ENCODE measurements around the gene SEC61B. TPM values are rescaled to one million over a fixed set of nuclear protein-coding genes. Genes with fewer than 3 reads are reported as not detected.

The SEC61B gene
- total and polyA plus RNA-seq, 10 of the 15 experiments (the other 5 are each of a cell fraction or from before 2014, with no cell fraction given): 108 to 747 (median 301) TPM

- no peak; the same call in 1 of the 2 replicates for TF ChIP-seq POLR2AphosphoS2 (IDR thresholded peaks at IDR 0.05; ENCODE audit: low read depth, low read length)
- peak; percentile 14 for TF ChIP-seq E2F8 (IDR thresholded peaks at IDR 0.05; ENCODE audit: low read depth, partially characterized antibody)
- TF ChIP-seq, protein P1, sequence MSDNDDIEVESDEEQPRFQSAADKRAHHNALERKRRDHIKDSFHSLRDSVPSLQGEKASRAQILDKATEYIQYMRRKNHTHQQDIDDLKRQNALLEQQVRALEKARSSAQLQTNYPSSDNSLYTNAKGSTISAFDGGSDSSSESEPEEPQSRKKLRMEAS (IDR thresholded peaks at IDR 0.05; ENCODE audit: low read depth, low read length): no peak; the same call in 1 of the 2 replicates
- TF ChIP-seq NRF1 (conservative IDR thresholded peaks at IDR 0.05; ENCODE audit: low read depth, low read length): no peak
- peak; percentile 94 for TF ChIP-seq NFIC (IDR thresholded peaks at IDR 0.05; ENCODE audit: low read depth, low read length)
- TF ChIP-seq SREBF1 (IDR thresholded peaks at IDR 0.05; ENCODE audit: low read length): no peak
- TF ChIP-seq CHD4 (IDR thresholded peaks at IDR 0.05): no peak
- TF ChIP-seq RUNX3 (IDR thresholded peaks at IDR 0.05; ENCODE audit: low read length): peak; percentile 96
- TF ChIP-seq CHD2 (IDR thresholded peaks at IDR 0.05; ENCODE audit: borderline replicate concordance, low read depth, low read length): peak; percentile 75; the same call in 1 of the 2 replicates
- TF ChIP-seq HDGF (IDR thresholded peaks at IDR 0.05): no peak; the same call in none of the 2 replicates
- TF ChIP-seq RAD21 (IDR thresholded peaks at IDR 0.05; ENCODE audit: insufficient read depth, low read depth, low read length): no peak
- no peak for TF ChIP-seq IRF3 (IDR thresholded peaks at IDR 0.05)
- peak; percentile 33; the same call in 1 of the 2 replicates for TF ChIP-seq JUND (IDR thresholded peaks at IDR 0.05; ENCODE audit: low read depth, low read length)
- peak; percentile 85 for TF ChIP-seq CREB1 (IDR thresholded peaks at IDR 0.05; ENCODE audit: low read depth)
- no peak for TF ChIP-seq HSF1 (IDR thresholded peaks at IDR 0.05; ENCODE audit: low read depth, low read length)
- peak; percentile 76 for TF ChIP-seq RELA (IDR thresholded peaks at IDR 0.05; ENCODE audit: borderline replicate concordance, partially characterized antibody)
- TF ChIP-seq EP300 (IDR thresholded peaks at IDR 0.05; ENCODE audit: borderline replicate concordance in 1 of 2, control insufficient read depth in 1 of 2, low read depth in 2 of 2, low read length in 2 of 2): peak; percentile 75 to 89; a peak in 3 of 4 replicates
- TF ChIP-seq PML (IDR thresholded peaks at IDR 0.05; ENCODE audit: low read length): peak; percentile 69; the same call in 1 of the 2 replicates
- TF ChIP-seq NR2C2 (IDR thresholded peaks at IDR 0.05; ENCODE audit: borderline replicate concordance, control insufficient read depth, insufficient read length, low read depth): no peak
- TF ChIP-seq ZNF274 (IDR thresholded peaks at IDR 0.05; ENCODE audit: insufficient read depth, insufficient read length): no peak
- peak in 1 of 2 experiments; percentile 32; a peak in 1 of 4 replicates for TF ChIP-seq SRF (IDR thresholded peaks at IDR 0.05; ENCODE audit: low read depth in 2 of 2, low read length in 2 of 2)
- peak; percentile 86; the same call in 1 of the 2 replicates for TF ChIP-seq MTA3 (IDR thresholded peaks at IDR 0.05; ENCODE audit: borderline replicate concordance, low read length)
- TF ChIP-seq ATF2 (IDR thresholded peaks at IDR 0.05; ENCODE audit: low read length): peak; percentile 74
- no peak; the same call in 1 of the 2 replicates for TF ChIP-seq MEF2A (IDR thresholded peaks at IDR 0.05; ENCODE audit: insufficient read depth, low read depth, low read length)
Measured at GRCh38 chr9:99253772-99254431, 31.8 kb downstream of the SEC61B start (continued).

Data from GM12878 (cell line).